NB4 (cell line): ENCODE data around the gene SLC24A5.
A peak's percentile ranks its signal among the peaks of the same experiment; 100 is the strongest.

ENCODE experiments used
- DNase-seq: peaks from one replicate; pipeline ENCODE4 v3.0.0; 2010; ENCODE audit warnings: low read depth
- H3K4me3 ChIP-seq: one replicate; pipeline ENCODE4 v1.5.1; 2011; ENCODE audit warnings: mild to moderate bottlenecking, low read depth, low read length, moderate library complexity
- MAX ChIP-seq: IDR thresholded peaks from 2 replicates; pipeline ENCODE4 v1.6.1; 2011; ENCODE audit warnings: low read depth, low read length
- MYC ChIP-seq: IDR thresholded peaks from 2 replicates; pipeline ENCODE4 v1.6.1; 2011; ENCODE audit warnings: low read depth, low read length
- POLR2A ChIP-seq: IDR thresholded peaks from 2 replicates; pipeline ENCODE4 v1.6.1; 2011; ENCODE audit warnings: mild to moderate bottlenecking; ENCODE audit not compliant: insufficient read length; ENCODE audit errors: extremely low read depth
- TF ChIP-seq, protein P1 (sequence below): IDR thresholded peaks from one replicate; pipeline ENCODE4 v1.5.1; 2012; ENCODE audit warnings: low read depth, low read length

The SLC24A5 gene

GRCh38 chr15:48120745-48121144 is at the start of gene SLC24A5:
TSS of gene SLC24A5 (plus strand) at chr15:48120990. CDS start at chr15:48121045, 55 bp downstream.
- no peak for DNase-seq
- no peak for TF ChIP-seq MAX
- TF ChIP-seq POLR2A, result no peak
- TF ChIP-seq, protein P1, sequence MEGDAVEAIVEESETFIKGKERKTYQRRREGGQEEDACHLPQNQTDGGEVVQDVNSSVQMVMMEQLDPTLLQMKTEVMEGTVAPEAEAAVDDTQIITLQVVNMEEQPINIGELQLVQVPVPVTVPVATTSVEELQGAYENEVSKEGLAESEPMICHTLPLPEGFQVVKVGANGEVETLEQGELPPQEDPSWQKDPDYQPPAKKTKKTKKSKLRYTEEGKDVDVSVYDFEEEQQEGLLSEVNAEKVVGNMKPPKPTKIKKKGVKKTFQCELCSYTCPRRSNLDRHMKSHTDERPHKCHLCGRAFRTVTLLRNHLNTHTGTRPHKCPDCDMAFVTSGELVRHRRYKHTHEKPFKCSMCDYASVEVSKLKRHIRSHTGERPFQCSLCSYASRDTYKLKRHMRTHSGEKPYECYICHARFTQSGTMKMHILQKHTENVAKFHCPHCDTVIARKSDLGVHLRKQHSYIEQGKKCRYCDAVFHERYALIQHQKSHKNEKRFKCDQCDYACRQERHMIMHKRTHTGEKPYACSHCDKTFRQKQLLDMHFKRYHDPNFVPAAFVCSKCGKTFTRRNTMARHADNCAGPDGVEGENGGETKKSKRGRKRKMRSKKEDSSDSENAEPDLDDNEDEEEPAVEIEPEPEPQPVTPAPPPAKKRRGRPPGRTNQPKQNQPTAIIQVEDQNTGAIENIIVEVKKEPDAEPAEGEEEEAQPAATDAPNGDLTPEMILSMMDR, result no peak
- no peak for TF ChIP-seq MYC
- no peak within 1 kb of the TSS for H3K4me3 ChIP-seq

- no peak overlapping the region for H3K4me3 ChIP-seq
- TF ChIP-seq MAX (no peak), POLR2A (no peak), MYC (no peak)
- TF ChIP-seq, protein P1, result no peak
- no peak for DNase-seq
These were observed 47.8 kb upstream of the SLC24A5 start for GRCh38 chr15:48072941-48073340.

DNA sequence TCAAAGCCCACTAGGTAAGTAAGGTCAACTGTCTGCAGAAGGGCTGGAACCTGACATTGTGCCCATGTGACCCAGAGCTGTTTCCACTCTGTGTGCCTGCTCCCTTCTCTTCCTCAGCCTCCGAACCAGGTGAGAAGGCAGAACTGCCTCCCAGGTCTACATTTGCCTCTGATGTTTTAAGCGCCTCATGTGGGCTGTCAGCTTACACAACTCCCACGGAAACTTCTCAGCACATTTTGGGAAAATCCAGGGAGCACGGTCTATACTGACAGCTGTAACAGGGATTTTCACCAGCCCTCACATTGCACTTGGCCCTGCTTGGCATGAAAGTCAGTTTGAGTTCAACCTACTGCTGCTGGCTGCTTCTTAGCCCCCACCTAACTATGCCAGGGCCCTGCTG is 46.9 kb upstream of the SLC24A5 start:
- H3K4me3 ChIP-seq, result no peak overlapping the region
- no peak for DNase-seq
- TF ChIP-seq MAX, result no peak
- no peak for TF ChIP-seq POLR2A
- TF ChIP-seq, protein P1, result no peak
- TF ChIP-seq MYC, result no peak

DNA sequence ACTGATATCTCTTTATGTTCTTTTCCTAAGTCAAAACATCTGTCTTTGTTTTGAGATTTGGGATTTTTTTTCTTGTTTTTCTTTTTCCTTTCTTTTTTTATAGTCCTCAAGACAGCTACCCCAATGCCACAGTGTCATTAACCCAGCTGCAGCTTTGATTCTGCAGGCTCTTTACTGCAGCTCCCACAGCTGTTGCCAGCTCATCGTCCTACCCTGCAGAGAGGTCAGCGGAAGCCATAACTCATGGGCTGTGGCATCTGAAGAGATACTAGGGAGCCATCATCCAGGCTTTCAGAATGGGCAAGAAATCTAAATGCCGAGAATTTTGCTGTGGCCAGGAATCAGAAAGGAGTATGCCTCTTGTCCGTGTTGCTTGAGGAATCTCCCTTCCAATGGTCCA is 44.3 kb upstream of the SLC24A5 start:
- TF ChIP-seq MAX (no peak), POLR2A (no peak)
- no peak overlapping the region for H3K4me3 ChIP-seq
- DNase-seq, result no peak

DNA sequence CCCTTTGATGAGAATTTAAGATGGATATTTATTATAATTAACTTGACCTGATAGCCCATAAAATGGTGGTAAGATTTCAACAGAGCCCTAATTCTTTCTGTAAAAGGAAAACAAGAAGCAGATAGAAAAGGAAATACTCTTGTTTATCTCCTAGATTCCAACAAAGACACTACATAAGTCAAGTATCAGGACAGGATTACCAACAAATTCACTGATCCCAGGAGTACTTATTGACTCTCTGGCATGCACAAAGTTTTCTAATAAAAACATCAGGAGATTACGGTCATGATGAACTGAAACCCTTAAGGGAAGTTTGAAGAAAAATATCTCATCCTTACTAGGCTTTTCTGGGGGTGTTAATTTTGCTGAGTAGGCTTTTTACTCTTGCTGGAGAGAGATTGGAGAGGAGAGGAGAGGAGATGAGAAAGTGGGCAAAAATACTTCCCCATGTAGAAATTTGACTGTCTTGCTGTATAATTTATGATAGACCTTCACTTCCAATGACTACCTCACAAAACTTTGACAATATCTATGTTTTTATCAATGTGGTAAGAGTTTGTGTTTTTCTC is 43.1 kb upstream of the SLC24A5 start:
- no peak for DNase-seq
- H3K4me3 ChIP-seq, result no peak overlapping the region
- TF ChIP-seq, protein P1, result no peak
- TF ChIP-seq POLR2A (no peak), MAX (no peak), MYC (no peak)

DNA sequence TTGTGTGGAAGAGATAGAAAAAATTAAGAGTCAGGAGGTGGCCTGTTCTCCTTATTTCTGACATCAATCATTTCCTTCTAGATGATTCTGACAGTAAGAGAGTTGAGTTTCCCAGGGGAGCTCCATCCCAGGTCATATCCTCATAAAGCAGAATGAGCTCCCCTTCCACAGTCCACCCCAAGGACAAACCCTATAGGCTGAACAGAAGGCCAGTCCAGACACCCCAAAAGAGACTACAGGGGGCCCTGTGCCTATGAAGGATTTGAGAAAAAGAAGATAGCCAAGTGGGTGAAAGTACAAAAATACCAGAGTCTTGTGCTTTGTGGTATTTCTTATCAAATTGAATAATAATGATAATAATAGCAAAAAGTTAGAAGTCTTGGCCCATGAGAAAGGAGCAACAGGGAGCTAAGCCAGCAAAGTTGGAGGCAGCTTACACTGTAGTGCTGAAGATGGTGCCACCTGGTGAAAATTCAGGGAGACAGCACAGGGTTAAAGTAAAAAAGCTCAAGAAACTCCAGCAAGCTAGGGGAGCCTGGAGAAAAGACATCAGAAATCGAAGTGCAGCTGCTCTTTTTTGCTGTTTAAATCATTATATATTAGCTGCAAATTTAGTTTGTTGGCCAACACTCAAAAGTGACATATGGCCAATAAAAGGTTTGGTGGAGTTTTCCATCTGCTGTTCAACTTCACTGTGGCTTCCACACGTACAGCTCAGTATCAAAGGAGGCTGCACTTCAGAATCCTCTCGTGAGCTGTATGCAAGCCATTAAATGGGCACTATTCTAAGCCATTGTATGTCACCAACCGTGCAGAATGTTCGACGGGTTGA is 35.8 kb upstream of the SLC24A5 start:
- DNase-seq, result peak; percentile 23
- TF ChIP-seq, protein P1, result peak; percentile 34
- TF ChIP-seq POLR2A, result no peak
- H3K4me3 ChIP-seq, result no peak overlapping the region
